ENCODE results near the gene PTPRA. TPM values are rescaled to one million over a fixed set of nuclear protein-coding genes. Genes with fewer than 3 reads are reported as not detected.

The PTPRA gene
- total and polyA plus RNA-seq, 2 of the 4 experiments (the other 2 are of a cell fraction), result 35.0 to 50.0 TPM

DNA sequence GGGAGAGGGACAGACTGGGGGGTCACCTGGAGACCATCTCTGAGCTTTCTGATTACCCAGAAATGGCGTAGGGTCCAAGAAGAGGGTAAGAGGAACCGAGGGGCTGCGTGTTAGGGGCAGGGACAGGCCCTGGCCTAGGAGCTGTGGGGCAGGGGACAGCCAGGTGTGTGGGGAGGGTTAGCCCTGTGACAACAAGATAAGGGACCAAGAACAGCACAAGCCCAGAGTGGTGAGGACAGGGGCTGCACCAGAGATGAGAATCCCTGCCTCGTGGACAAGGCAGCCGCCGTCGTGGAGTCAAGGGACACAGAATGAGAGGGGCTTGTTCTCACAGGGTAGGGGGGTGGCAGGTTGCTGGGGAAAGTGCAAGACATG is 211.7 kb downstream of the PTPRA start:
- Histone ChIP-seq H3K9me1 (ENCODE audit: insufficient read depth, low read length) (peaks cover 4% of the 10 kb centered on the region; the same call in 1 of the 2 replicates), H3K9me3 (ENCODE audit: control insufficient read depth, insufficient read depth, low read length) (no peaks in the 10 kb centered on the region; the same call in 1 of the 2 replicates), H4K8ac (ENCODE audit: low read depth in 2 of 2, low read length in 2 of 2) (no peak overlapping the region), H3K27ac (ENCODE audit: insufficient read depth, low read length) (no peak overlapping the region), H2BK5ac (ENCODE audit: low read depth, low read length, poor library complexity, severe bottlenecking) (no peak overlapping the region), H3K4me2 (ENCODE audit: low read depth, low read length) (no peak overlapping the region), H2AK9ac (replicated peaks; ENCODE audit: low read depth, low read length, poor library complexity) (no peak overlapping the region), H3K4me3 (ENCODE audit: insufficient read depth, low read depth, low read length) (no peak overlapping the region), H3K23ac (ENCODE audit: low read depth, low read length) (no peak overlapping the region), H2AFZ (replicated peaks; ENCODE audit: low read length, poor library complexity) (no peak overlapping the region), H2AK5ac (ENCODE audit: low read depth, low read length) (no peak overlapping the region), H3K79me1 (ENCODE audit: low read depth in 1 of 2, low read length in 2 of 2) (no peaks in the 10 kb centered on the region), H3K4ac (ENCODE audit: low read depth, low read length) (no peak overlapping the region), H3K36me3 (ENCODE audit: control insufficient read depth, insufficient read depth, low read length) (no peaks in the 10 kb centered on the region), H3K27me3 (ENCODE audit: control insufficient read depth, insufficient read depth, low read length) (peaks cover 53% of the 10 kb centered on the region), H3K18ac (ENCODE audit: low read depth, low read length) (no peak overlapping the region), H4K20me1 (ENCODE audit: insufficient read depth, low read length) (no peaks in the 10 kb centered on the region), H3K4me1 (ENCODE audit: control insufficient read depth, insufficient read depth, low read length) (no peaks in the 10 kb centered on the region; the same call in 1 of the 2 replicates), H3K14ac (replicated peaks; ENCODE audit: low read depth, low read length) (no peak overlapping the region), H3K56ac (ENCODE audit: extremely low read depth, insufficient read depth, low read length) (no peak overlapping the region), H2BK20ac (ENCODE audit: low read depth, low read length) (no peak overlapping the region), H2BK15ac (ENCODE audit: low read depth, low read length) (no peak overlapping the region), H2BK120ac (ENCODE audit: low read depth, low read length) (no peak overlapping the region), H4K91ac (ENCODE audit: insufficient read depth, low read depth, low read length) (no peak overlapping the region), H4K5ac (ENCODE audit: low read depth, low read length) (no peak overlapping the region), H3K9ac (ENCODE audit: low read depth, low read length) (no peak overlapping the region)
- BruUV-seq (replicated peaks), result no TSS peak
- ChIA-PET CTCF (no interaction called here), POLR2A (ENCODE audit: unreplicated experiment) (no interaction called here)
- ATAC-seq (ENCODE audit: low read depth), result no peak
- WGBS, 2 experiments (ENCODE audit: extremely low coverage in 2 of 2, insufficient read length in 1 of 2), result 86% methylated on average over 4 of the region's 7 CpGs; no CpG with 5 or more reads in 1 of the 2 experiments
- TF ChIP-seq MAFK (IDR thresholded peaks at IDR 0.05; ENCODE audit: low read depth, low read length), result no peak
- TF ChIP-seq POLR2A (IDR thresholded peaks at IDR 0.05; ENCODE audit: low read depth, low read length), result no peak
- TF ChIP-seq MAZ (IDR thresholded peaks at IDR 0.05; ENCODE audit: borderline replicate concordance, low read depth, low read length), result no peak
- no peak for TF ChIP-seq CHD1 (IDR thresholded peaks at IDR 0.05; ENCODE audit: low read depth, low read length)
- TF ChIP-seq, protein P1, sequence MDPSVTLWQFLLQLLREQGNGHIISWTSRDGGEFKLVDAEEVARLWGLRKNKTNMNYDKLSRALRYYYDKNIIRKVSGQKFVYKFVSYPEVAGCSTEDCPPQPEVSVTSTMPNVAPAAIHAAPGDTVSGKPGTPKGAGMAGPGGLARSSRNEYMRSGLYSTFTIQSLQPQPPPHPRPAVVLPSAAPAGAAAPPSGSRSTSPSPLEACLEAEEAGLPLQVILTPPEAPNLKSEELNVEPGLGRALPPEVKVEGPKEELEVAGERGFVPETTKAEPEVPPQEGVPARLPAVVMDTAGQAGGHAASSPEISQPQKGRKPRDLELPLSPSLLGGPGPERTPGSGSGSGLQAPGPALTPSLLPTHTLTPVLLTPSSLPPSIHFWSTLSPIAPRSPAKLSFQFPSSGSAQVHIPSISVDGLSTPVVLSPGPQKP (IDR thresholded peaks at IDR 0.05; ENCODE audit: borderline replicate concordance, low read depth, low read length), result no peak
- TF ChIP-seq USF2 (IDR thresholded peaks at IDR 0.05; ENCODE audit: low read depth, low read length), result no peak
- TF ChIP-seq SMC3 (IDR thresholded peaks at IDR 0.05; ENCODE audit: low read depth, low read length), result no peak
- no peak for TF ChIP-seq RFX5 (IDR thresholded peaks at IDR 0.05; ENCODE audit: low read depth, low read length)
- TF ChIP-seq FOS (IDR thresholded peaks at IDR 0.05; ENCODE audit: low read depth, low read length), result no peak
- no peak for TF ChIP-seq MXI1 (IDR thresholded peaks at IDR 0.05; ENCODE audit: borderline replicate concordance, low read depth, low read length)
- TF ChIP-seq NFE2L2 (IDR thresholded peaks at IDR 0.05; ENCODE audit: low read depth, low read length), result no peak
- no peak for TF ChIP-seq BHLHE40 (IDR thresholded peaks at IDR 0.05; ENCODE audit: low read depth, low read length)
- no peak for TF ChIP-seq RCOR1 (IDR thresholded peaks at IDR 0.05; ENCODE audit: insufficient replicate concordance, low read length)
- TF ChIP-seq RAD21 (IDR thresholded peaks at IDR 0.05; ENCODE audit: low read length), result no peak
- no peak for TF ChIP-seq CEBPB (IDR thresholded peaks at IDR 0.05; ENCODE audit: low read depth, low read length)
- TF ChIP-seq, protein P2, sequence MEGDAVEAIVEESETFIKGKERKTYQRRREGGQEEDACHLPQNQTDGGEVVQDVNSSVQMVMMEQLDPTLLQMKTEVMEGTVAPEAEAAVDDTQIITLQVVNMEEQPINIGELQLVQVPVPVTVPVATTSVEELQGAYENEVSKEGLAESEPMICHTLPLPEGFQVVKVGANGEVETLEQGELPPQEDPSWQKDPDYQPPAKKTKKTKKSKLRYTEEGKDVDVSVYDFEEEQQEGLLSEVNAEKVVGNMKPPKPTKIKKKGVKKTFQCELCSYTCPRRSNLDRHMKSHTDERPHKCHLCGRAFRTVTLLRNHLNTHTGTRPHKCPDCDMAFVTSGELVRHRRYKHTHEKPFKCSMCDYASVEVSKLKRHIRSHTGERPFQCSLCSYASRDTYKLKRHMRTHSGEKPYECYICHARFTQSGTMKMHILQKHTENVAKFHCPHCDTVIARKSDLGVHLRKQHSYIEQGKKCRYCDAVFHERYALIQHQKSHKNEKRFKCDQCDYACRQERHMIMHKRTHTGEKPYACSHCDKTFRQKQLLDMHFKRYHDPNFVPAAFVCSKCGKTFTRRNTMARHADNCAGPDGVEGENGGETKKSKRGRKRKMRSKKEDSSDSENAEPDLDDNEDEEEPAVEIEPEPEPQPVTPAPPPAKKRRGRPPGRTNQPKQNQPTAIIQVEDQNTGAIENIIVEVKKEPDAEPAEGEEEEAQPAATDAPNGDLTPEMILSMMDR (conservative IDR thresholded peaks at IDR 0.05; ENCODE audit: low read depth, low read length), result no peak
- dilution Hi-C loops (cut with HindIII; ENCODE audit: low sequenced_read_pairs, unreplicated experiment), result no loop called here
- no peak for DNase-seq
- intact Hi-C loops (cut with micrococcal nuclease), result no loop called here
- in situ Hi-C loops (cut with MboI; ENCODE audit: low sequenced_read_pairs), result no loop called here

Measured in IMR-90 (cell line).